ENCODE results near the gene PDE3A. TPM values are rescaled to one million over a fixed set of nuclear protein-coding genes. Genes with fewer than 3 reads are reported as not detected.
A peak's percentile ranks its signal among the peaks of the same experiment; 100 is the strongest.
"Not testable (repeated sequence)": the region's sequence is repeated elsewhere in the genome, so short reads cannot be mapped to it uniquely, and the experiment has no call there.

The PDE3A gene
- total RNA-seq, 1 donor from 2014 or later, result 14.4 TPM

- DNase-seq, result no peak
Measured at GRCh38 chr12:20374795-20375194, 6.5 kb downstream of the PDE3A start.

GRCh38 chr12:20375560-20375959, 7.2 kb downstream of the PDE3A start:
- DNase-seq, result no peak

- DNase-seq, result peak; percentile 15
Measured at GRCh38 chr12:20376984-20377383, 8.6 kb downstream of the PDE3A start.

GRCh38 chr12:20377750-20378149, 9.4 kb downstream of the PDE3A start:
- DNase-seq, result no peak

GRCh38 chr12:20382117-20382516, 13.8 kb downstream of the PDE3A start:
- DNase-seq, result no peak

GRCh38 chr12:20383612-20384011, 15.3 kb downstream of the PDE3A start:
- DNase-seq, result no peak

- DNase-seq, result not testable (repeated sequence)
Measured at GRCh38 chr12:20384836-20385235, 16.5 kb downstream of the PDE3A start.

GRCh38 chr12:20390846-20391245, 22.5 kb downstream of the PDE3A start:
- no peak for DNase-seq

GRCh38 chr12:20392339-20392738, 24.0 kb downstream of the PDE3A start:
- DNase-seq, result no peak

GRCh38 chr12:20393707-20394106, 25.4 kb downstream of the PDE3A start:
- DNase-seq, result no peak

- no peak for DNase-seq
Measured at GRCh38 chr12:20395791-20396550, 27.6 kb downstream of the PDE3A start.

- no peak for DNase-seq
Measured at GRCh38 chr12:20398686-20399085, 30.3 kb downstream of the PDE3A start.

GRCh38 chr12:20400003-20400402, 31.7 kb downstream of the PDE3A start:
- no peak for DNase-seq

- DNase-seq, result no peak
Measured at GRCh38 chr12:20403230-20403629, 34.9 kb downstream of the PDE3A start.

GRCh38 chr12:20404576-20405346, 36.4 kb downstream of the PDE3A start:
- no peak for DNase-seq

GRCh38 chr12:20409607-20410377, 41.5 kb downstream of the PDE3A start:
- peak; percentile 6 for DNase-seq

GRCh38 chr12:20410734-20411133, 42.4 kb downstream of the PDE3A start:
- no peak for DNase-seq

GRCh38 chr12:20411345-20411744, 43.0 kb downstream of the PDE3A start:
- no peak for DNase-seq

GRCh38 chr12:20415028-20415427, 46.7 kb downstream of the PDE3A start:
- DNase-seq, result peak; percentile 49

GRCh38 chr12:20415641-20416040, 47.3 kb downstream of the PDE3A start:
- DNase-seq, result no peak

GRCh38 chr12:20420557-20420956, 52.2 kb downstream of the PDE3A start:
- DNase-seq, result no peak

GRCh38 chr12:20421421-20421820, 53.1 kb downstream of the PDE3A start:
- DNase-seq, result no peak

- no peak for DNase-seq
Measured at GRCh38 chr12:20423557-20423956, 55.2 kb downstream of the PDE3A start.

Data from skin of body (tissue), 2 donors.